Measurements from ENCODE around the gene ZNF469. TPM values are rescaled to one million over a fixed set of nuclear protein-coding genes. Genes with fewer than 3 reads are reported as not detected.

The ZNF469 gene
- total and polyA plus RNA-seq, 9 of the 15 experiments (the other 6 are each of a cell fraction or from before 2014, with no cell fraction given) = 0.01 to 0.04 TPM; not detected in 7

DNA sequence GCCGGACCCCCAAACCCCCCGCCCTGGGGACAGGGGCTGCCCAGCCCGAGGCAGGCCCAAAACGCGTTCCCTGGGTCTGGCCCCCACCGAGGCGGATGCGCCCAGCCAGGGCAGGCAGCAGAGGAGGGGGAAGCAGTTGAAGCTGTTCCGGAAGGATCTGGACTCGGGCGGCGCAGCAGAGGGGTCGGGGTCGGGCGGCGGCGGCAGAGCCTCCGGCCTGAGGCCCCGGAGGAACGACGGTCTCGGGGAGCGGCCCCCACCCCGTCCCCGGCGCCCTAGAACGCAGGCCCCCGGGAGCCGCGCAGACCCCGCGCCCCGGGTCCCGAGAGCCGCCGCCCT is 47.4 kb downstream of the ZNF469 start:
- Histone ChIP-seq H4K20me1 (replicated peaks; ENCODE audit: control insufficient read depth, insufficient read depth, low read length) (peaks cover 6% of the 10 kb centered on the region; the same call in 1 of the 2 replicates), H3K36me3 (ENCODE audit: control insufficient read depth, insufficient read depth, low read length) (no peaks in the 10 kb centered on the region), H3K4me3 (no peak overlapping the region), H2AFZ (ENCODE audit: low read depth, low read length) (no peak overlapping the region), H3K79me2 (ENCODE audit: control insufficient read depth, insufficient read depth, low read length) (no peaks in the 10 kb centered on the region), H3K4me2 (ENCODE audit: insufficient read depth, low read length) (no peak overlapping the region), H3K4me1 (replicated peaks in 1 of 2; ENCODE audit: control insufficient read depth in 2 of 2, insufficient read depth in 2 of 2, low read length in 2 of 2) (peaks cover 0 to 68% of the 10 kb centered on the region in 2 experiments; a peak in 2 of 5 replicates), H3K27me3 (ENCODE audit: control insufficient read depth in 2 of 2, insufficient read depth in 2 of 2, low read length in 2 of 2) (peaks cover 34 to 85% of the 10 kb centered on the region in 2 experiments), H3K27ac (ENCODE audit: extremely low read depth, low read depth, low read length) (no peak overlapping the region), H3K9me3 (replicated peaks; ENCODE audit: control insufficient read depth, insufficient read depth, low read depth, low read length) (no peaks in the 10 kb centered on the region), H3K9me1 (ENCODE audit: control insufficient read depth, insufficient read depth, low read length) (no peaks in the 10 kb centered on the region), H3K9ac (ENCODE audit: insufficient read depth in 1 of 2, low read depth in 2 of 2, low read length in 2 of 2) (no peak overlapping the region)
- no TSS peak for BruUV-seq (replicated peaks)
- POLR2A ChIA-PET = interaction anchor here (0.5 to 1.0 kb wide), 3 partner anchors 15 to 222 kb away, joined by 3 to 7 read pairs (median 3); no protein-coding TSS in a partner anchor
- FAIRE-seq = no peak
- no peak for ATAC-seq
- TF ChIP-seq KDM5B (IDR thresholded peaks at IDR 0.05; ENCODE audit: insufficient replicate concordance, low read depth, low read length) (peak; percentile 0), ZMIZ1 (IDR thresholded peaks at IDR 0.05; ENCODE audit: low read depth in 2 of 2, low read length in 2 of 2) (no peak), C11orf30 (IDR thresholded peaks at IDR 0.05; ENCODE audit: low read depth) (no peak), HDAC1 (IDR thresholded peaks at IDR 0.05) (no peak), ADNP (tag; IDR thresholded peaks at IDR 0.05) (no peak), CBX2 (IDR thresholded peaks at IDR 0.05; ENCODE audit: insufficient read depth, low read length, poor library complexity, severe bottlenecking) (no peak)
- intact Hi-C loops (cut with micrococcal nuclease) (no loop called here), in situ Hi-C loops (cut with MboI) (no loop called here)
- CTCF ChIA-PET (ENCODE audit: low intra/inter-chr PET ratio) = no interaction called here
- WGBS (ENCODE audit: insufficient coverage, low coverage, missing lambda C conversion rate) = 58% methylated on average over 6 of the region's 36 CpGs
- DNase-seq (ENCODE audit: extremely low read depth in 1 of 4, low spot score in 3 of 4) = no peak

Data from K562 (cell line).